Measurements from ENCODE around the gene HYDIN.
"Not testable (repeated sequence)": the region's sequence is repeated elsewhere in the genome, so short reads cannot be mapped to it uniquely, and the experiment has no call there.

The HYDIN gene

GRCh38 chr16:70922164-70922563 lies 308.4 kb downstream of the HYDIN start:
- not testable (repeated sequence) for H3K4me1 ChIP-seq; H2AFZ ChIP-seq; H3K9me3 ChIP-seq (ENCODE audit: control insufficient read depth, low read length); H3K4me3 ChIP-seq (ENCODE audit: low read depth, low read length); H3K36me3 ChIP-seq (ENCODE audit: control insufficient read depth, insufficient read depth, low read length); H3K9ac ChIP-seq; H3K27ac ChIP-seq; H3K27me3 ChIP-seq (ENCODE audit: control insufficient read depth, insufficient read depth, low read length); H3K79me2 ChIP-seq; H3K4me2 ChIP-seq (ENCODE audit: low read length)

- H3K4me1 ChIP-seq; H3K27me3 ChIP-seq (ENCODE audit: control insufficient read depth, insufficient read depth, low read length); H3K4me2 ChIP-seq (ENCODE audit: low read length); H3K4me3 ChIP-seq (ENCODE audit: low read depth, low read length); H3K36me3 ChIP-seq (ENCODE audit: control insufficient read depth, insufficient read depth, low read length); H3K9me3 ChIP-seq (ENCODE audit: control insufficient read depth, low read length); H3K79me2 ChIP-seq; H2AFZ ChIP-seq; H3K27ac ChIP-seq; H3K9ac ChIP-seq: not testable (repeated sequence)
Observed at GRCh38 chr16:70920661-70921060, 309.9 kb downstream of the HYDIN start.

DNA sequence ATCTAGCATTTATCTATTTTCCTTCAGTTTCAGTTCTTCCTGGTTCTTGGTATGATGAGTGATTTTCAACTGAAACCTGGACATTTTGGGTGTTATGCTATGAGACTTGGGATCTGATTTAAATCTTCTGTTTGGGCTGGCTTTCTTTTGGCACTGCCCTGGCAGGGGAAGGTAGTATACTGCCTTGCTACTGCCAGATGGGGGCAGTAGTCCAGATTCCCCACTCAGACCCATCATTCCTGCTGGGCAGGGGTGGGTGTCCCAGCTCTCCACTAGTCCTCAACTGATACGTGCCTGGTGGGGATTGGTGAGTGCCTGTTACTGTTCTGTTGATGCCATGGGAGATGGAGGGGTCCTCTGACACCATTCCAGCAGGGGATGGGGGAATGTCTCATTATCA lies 342.3 kb downstream of the HYDIN start:
- not testable (repeated sequence) for H3K9me3 ChIP-seq (ENCODE audit: control insufficient read depth, low read length); H3K4me2 ChIP-seq (ENCODE audit: low read length); H3K9ac ChIP-seq; H3K27ac ChIP-seq; H3K79me2 ChIP-seq; H3K4me1 ChIP-seq; H3K27me3 ChIP-seq (ENCODE audit: control insufficient read depth, insufficient read depth, low read length); H3K36me3 ChIP-seq (ENCODE audit: control insufficient read depth, insufficient read depth, low read length); H3K4me3 ChIP-seq (ENCODE audit: low read depth, low read length); H2AFZ ChIP-seq

- not testable (repeated sequence) for H3K36me3 ChIP-seq (ENCODE audit: control insufficient read depth, insufficient read depth, low read length); H2AFZ ChIP-seq; H3K4me3 ChIP-seq (ENCODE audit: low read depth, low read length); H3K9me3 ChIP-seq (ENCODE audit: control insufficient read depth, low read length); H3K9ac ChIP-seq; H3K4me2 ChIP-seq (ENCODE audit: low read length); H3K27ac ChIP-seq; H3K27me3 ChIP-seq (ENCODE audit: control insufficient read depth, insufficient read depth, low read length); H3K79me2 ChIP-seq; H3K4me1 ChIP-seq
Observed at GRCh38 chr16:70884652-70885051, 345.9 kb downstream of the HYDIN start.

- not testable (repeated sequence) for H3K9ac ChIP-seq; H3K27me3 ChIP-seq (ENCODE audit: control insufficient read depth, insufficient read depth, low read length); H3K36me3 ChIP-seq (ENCODE audit: control insufficient read depth, insufficient read depth, low read length); H3K4me3 ChIP-seq (ENCODE audit: low read depth, low read length); H3K4me2 ChIP-seq (ENCODE audit: low read length); H2AFZ ChIP-seq; H3K4me1 ChIP-seq; H3K9me3 ChIP-seq (ENCODE audit: control insufficient read depth, low read length); H3K27ac ChIP-seq; H3K79me2 ChIP-seq
Observed at GRCh38 chr16:70882311-70882710, 348.2 kb downstream of the HYDIN start.

DNA sequence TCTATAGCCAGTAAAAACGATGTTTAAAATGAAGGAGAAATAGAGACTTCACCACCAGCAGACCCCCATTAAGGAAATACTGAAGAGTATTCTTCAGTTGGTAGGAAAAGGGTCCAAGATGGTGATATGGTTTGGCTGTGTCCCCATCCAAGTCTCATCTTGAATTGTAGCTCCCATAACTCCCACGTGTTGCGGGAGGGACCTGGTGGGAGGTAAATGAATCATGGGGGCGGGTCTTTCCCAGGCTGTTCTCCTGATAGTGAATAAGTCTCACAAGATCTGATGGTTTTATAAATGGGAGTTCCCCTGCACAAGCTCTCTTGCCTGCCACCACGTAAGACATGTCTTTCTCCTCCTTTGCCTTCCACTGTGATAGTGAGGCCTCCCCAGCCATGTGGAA lies 352.6 kb downstream of the HYDIN start:
- H3K9ac ChIP-seq; H3K79me2 ChIP-seq; H3K9me3 ChIP-seq (ENCODE audit: control insufficient read depth, low read length); H2AFZ ChIP-seq; H3K4me1 ChIP-seq; H3K27ac ChIP-seq; H3K27me3 ChIP-seq (ENCODE audit: control insufficient read depth, insufficient read depth, low read length); H3K4me3 ChIP-seq (ENCODE audit: low read depth, low read length); H3K4me2 ChIP-seq (ENCODE audit: low read length); H3K36me3 ChIP-seq (ENCODE audit: control insufficient read depth, insufficient read depth, low read length): not testable (repeated sequence)

- H3K27ac ChIP-seq; H3K27me3 ChIP-seq (ENCODE audit: control insufficient read depth, insufficient read depth, low read length); H3K4me2 ChIP-seq (ENCODE audit: low read length); H3K36me3 ChIP-seq (ENCODE audit: control insufficient read depth, insufficient read depth, low read length); H3K9ac ChIP-seq; H2AFZ ChIP-seq; H3K9me3 ChIP-seq (ENCODE audit: control insufficient read depth, low read length); H3K4me1 ChIP-seq; H3K79me2 ChIP-seq; H3K4me3 ChIP-seq (ENCODE audit: low read depth, low read length): not testable (repeated sequence)
Observed at GRCh38 chr16:70876442-70876841, 354.1 kb downstream of the HYDIN start.

- not testable (repeated sequence) for H3K27ac ChIP-seq; H3K79me2 ChIP-seq; H3K9me3 ChIP-seq (ENCODE audit: control insufficient read depth, low read length); H3K9ac ChIP-seq; H3K27me3 ChIP-seq (ENCODE audit: control insufficient read depth, insufficient read depth, low read length); H3K4me3 ChIP-seq (ENCODE audit: low read depth, low read length); H2AFZ ChIP-seq; H3K4me2 ChIP-seq (ENCODE audit: low read length); H3K4me1 ChIP-seq; H3K36me3 ChIP-seq (ENCODE audit: control insufficient read depth, insufficient read depth, low read length)
Observed at GRCh38 chr16:70864698-70865097, 365.8 kb downstream of the HYDIN start.

- not testable (repeated sequence) for H3K27me3 ChIP-seq (ENCODE audit: control insufficient read depth, insufficient read depth, low read length); H3K4me1 ChIP-seq; H3K36me3 ChIP-seq (ENCODE audit: control insufficient read depth, insufficient read depth, low read length); H3K27ac ChIP-seq; H3K9ac ChIP-seq; H3K4me3 ChIP-seq (ENCODE audit: low read depth, low read length); H3K4me2 ChIP-seq (ENCODE audit: low read length); H3K9me3 ChIP-seq (ENCODE audit: control insufficient read depth, low read length); H2AFZ ChIP-seq; H3K79me2 ChIP-seq
Observed at GRCh38 chr16:70861996-70862395, 368.5 kb downstream of the HYDIN start.

DNA sequence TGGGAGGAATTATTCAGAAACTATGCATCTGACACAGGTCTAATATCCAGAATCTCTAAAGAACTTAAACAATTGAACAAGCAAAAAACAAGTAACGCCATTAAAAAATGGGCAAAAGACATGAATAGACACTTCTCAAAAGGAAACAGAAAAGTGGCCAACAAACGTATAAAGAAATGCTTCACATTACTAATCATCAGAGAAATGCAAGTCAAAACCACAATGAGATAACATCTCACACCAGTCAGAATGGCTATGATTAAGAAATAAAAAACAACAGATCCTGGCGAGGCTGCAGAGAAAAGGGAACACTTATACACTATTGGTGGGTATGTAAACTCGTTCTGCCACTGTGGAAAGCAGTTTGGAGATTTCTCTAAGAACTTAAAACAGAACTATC lies 379.2 kb downstream of the HYDIN start:
- H3K27me3 ChIP-seq (ENCODE audit: control insufficient read depth, insufficient read depth, low read length); H3K36me3 ChIP-seq (ENCODE audit: control insufficient read depth, insufficient read depth, low read length); H3K4me2 ChIP-seq (ENCODE audit: low read length); H3K9ac ChIP-seq; H3K79me2 ChIP-seq; H3K9me3 ChIP-seq (ENCODE audit: control insufficient read depth, low read length); H3K27ac ChIP-seq; H3K4me1 ChIP-seq; H3K4me3 ChIP-seq (ENCODE audit: low read depth, low read length); H2AFZ ChIP-seq: not testable (repeated sequence)

DNA sequence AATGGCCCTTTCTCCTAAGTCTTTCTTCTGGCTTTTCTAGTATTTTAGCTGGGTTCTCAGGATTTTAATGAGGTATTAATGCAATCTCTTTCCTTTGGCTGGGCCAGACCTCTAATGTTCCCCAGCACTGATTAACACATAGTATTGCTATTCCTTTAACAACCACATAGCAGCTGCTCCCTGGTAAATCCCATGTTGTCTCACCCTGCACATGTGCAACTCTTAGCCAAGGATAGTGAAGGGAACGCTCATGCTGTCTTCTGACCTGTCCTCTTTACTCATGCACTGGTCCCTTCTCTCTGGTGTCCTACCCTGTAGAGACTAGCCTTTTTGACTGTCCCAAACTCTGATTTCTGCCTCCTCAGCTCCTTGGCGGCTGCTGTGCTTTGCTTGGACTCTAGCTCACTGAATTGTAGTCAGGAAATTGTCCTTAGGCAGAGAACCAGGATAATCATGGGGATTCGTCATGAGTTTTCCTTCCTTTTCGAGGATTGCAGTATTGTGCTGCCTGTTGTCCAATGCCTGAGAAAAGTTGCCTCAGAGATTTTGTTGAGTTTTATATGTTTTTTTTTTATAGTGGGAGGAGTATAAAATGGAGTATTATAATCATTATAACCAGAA lies 406.9 kb downstream of the HYDIN start:
- H3K27me3 ChIP-seq (ENCODE audit: control insufficient read depth, insufficient read depth, low read length); H3K4me3 ChIP-seq (ENCODE audit: low read depth, low read length); H3K9me3 ChIP-seq (ENCODE audit: control insufficient read depth, low read length); H3K4me2 ChIP-seq (ENCODE audit: low read length); H3K9ac ChIP-seq; H3K36me3 ChIP-seq (ENCODE audit: control insufficient read depth, insufficient read depth, low read length); H3K79me2 ChIP-seq; H2AFZ ChIP-seq; H3K4me1 ChIP-seq; H3K27ac ChIP-seq: not testable (repeated sequence)

GRCh38 chr16:70822734-70823133 lies 407.8 kb downstream of the HYDIN start:
- not testable (repeated sequence) for H3K4me1 ChIP-seq; H3K9me3 ChIP-seq (ENCODE audit: control insufficient read depth, low read length); H3K27ac ChIP-seq; H3K36me3 ChIP-seq (ENCODE audit: control insufficient read depth, insufficient read depth, low read length); H3K27me3 ChIP-seq (ENCODE audit: control insufficient read depth, insufficient read depth, low read length); H3K79me2 ChIP-seq; H3K4me2 ChIP-seq (ENCODE audit: low read length); H3K4me3 ChIP-seq (ENCODE audit: low read depth, low read length); H3K9ac ChIP-seq; H2AFZ ChIP-seq

Data from parathyroid adenoma (tissue), 2 donors.